Activated CD4-positive, alpha-beta T cell treated with anti-CD3 and anti-CD28 coated beads for 36 hours (primary cell): ENCODE measurements around the gene IL4I1. TPM values are rescaled to one million over a fixed set of nuclear protein-coding genes. Genes with fewer than 3 reads are reported as not detected.
A peak's percentile ranks its signal among the peaks of the same experiment; 100 is the strongest.

Experiments
- ATAC-seq: fragments of 200-7000 bp; cut with Tn5 transposase; one replicate; pipeline ENCODE4 v1.10.0; 2021; ENCODE audit warnings: mild to moderate bottlenecking, moderate library complexity
- CTCF ChIA-PET: fragments of 350-600 bp; sonication (Branson Sonifier 250); formaldehyde crosslinking; loops from one replicate; lab custom pipeline; 2021; ENCODE audit warnings: antibody characterized with exemption; lab: Charles Lee
- POLR2A ChIA-PET: fragments of 350-600 bp; sonication (Branson Sonifier 250); formaldehyde crosslinking; loops from one replicate; lab custom pipeline; 2021; ENCODE audit warnings: antibody characterized with exemption, inconsistent platforms; lab: Charles Lee
- DNase-seq: peaks from one replicate; pipeline ENCODE4 v3.0.0-alpha.2; 2020
- H3K27ac Mint-ChIP-seq: one replicate; pipeline ENCODE4 v1.8.0; 2021; ENCODE audit warnings: mixed read lengths
- H3K27me3 Mint-ChIP-seq: one replicate; pipeline ENCODE4 v1.8.0; 2021; ENCODE audit warnings: mixed read lengths
- H3K36me3 Mint-ChIP-seq: one replicate; pipeline ENCODE4 v1.8.0; 2021; ENCODE audit warnings: low read depth, mixed read lengths
- H3K4me1 Mint-ChIP-seq: one replicate; pipeline ENCODE4 v1.8.0; 2021; ENCODE audit warnings: mixed read lengths
- H3K4me3 Mint-ChIP-seq: one replicate; pipeline ENCODE4 v1.8.0; 2021; ENCODE audit warnings: mild to moderate bottlenecking, moderate library complexity, mixed read lengths
- H3K9me3 Mint-ChIP-seq: one replicate; pipeline ENCODE4 v1.8.0; 2021; ENCODE audit warnings: low read depth, mixed read lengths
- intact Hi-C, 2 experiments: fragments of 100-400 bp; cut with DNase I in 1 of 2; cut with micrococcal nuclease in 1 of 2; formaldehyde crosslinking; loops; one replicate each; pipeline versions ENCODE4 v1.14.2 to v1.15.1; 2022 to 2024; cut with DNase I, micrococcal nuclease
- total RNA-seq, 2 experiments: library from RNA; stranded (reverse); gene quantifications; one replicate each; pipeline ENCODE4 v1.2.3, GENCODE V29; 2021

The IL4I1 gene
- total RNA-seq, 2 experiments from 2014 or later: 21.2 to 22.2 TPM

- Mint-ChIP-seq H3K4me3 (peak overlapping the region; percentile 34), H3K9me3 (no peaks in the 10 kb centered on the region), H3K4me1 (peaks cover 56% of the 10 kb centered on the region), H3K36me3 (peaks cover 77% of the 10 kb centered on the region), H3K27ac (peak overlapping the region; percentile 92), H3K27me3 (no peaks in the 10 kb centered on the region)
- DNase-seq: peak; percentile 58
- intact Hi-C loops: loop anchor here in 1 of 2 experiments (1.0 kb wide), 2 partner anchors 14 to 21 kb away; no protein-coding TSS in a partner anchor
- POLR2A ChIA-PET: interaction anchor here (0.5 to 2.4 kb wide), 6 partner anchors 14 to 1762 kb away, joined by 3 to 20 read pairs (median 6); partner anchors contain the start of genes ATF5, IL4I1, NUP62 and RUVBL2
- CTCF ChIA-PET: interaction anchor here (0.7 to 1.3 kb wide), 9 partner anchors 9 to 212 kb away, joined by 3 to 6 read pairs (median 3); partner anchors contain the start of gene ATF5
- peak; percentile 88 for ATAC-seq
These were observed 14.9 kb upstream of the IL4I1 start for GRCh38 chr19:49911381-49912145.

- H3K27ac Mint-ChIP-seq: no peak overlapping the region
- peaks cover 50% of the 10 kb centered on the region for H3K4me1 Mint-ChIP-seq
- DNase-seq (no peak), ATAC-seq (no peak)
- CTCF ChIA-PET: interaction anchor here (0.5 kb wide), 2 partner anchors 21 to 25 kb away, joined by 3 to 4 read pairs; no protein-coding TSS in a partner anchor
- intact Hi-C loops: no loop called here
- H3K9me3 Mint-ChIP-seq: no peaks in the 10 kb centered on the region
- H3K27me3 Mint-ChIP-seq: no peaks in the 10 kb centered on the region
- H3K36me3 Mint-ChIP-seq: peaks cover 73% of the 10 kb centered on the region
- no peak overlapping the region for H3K4me3 Mint-ChIP-seq
- POLR2A ChIA-PET: interaction anchor here (2.4 kb wide), 1 partner anchor 13 kb away, joined by 20 read pairs; the partner anchor contains the start of gene IL4I1
These were observed 13.5 kb upstream of the IL4I1 start for GRCh38 chr19:49910179-49910578.

DNA sequence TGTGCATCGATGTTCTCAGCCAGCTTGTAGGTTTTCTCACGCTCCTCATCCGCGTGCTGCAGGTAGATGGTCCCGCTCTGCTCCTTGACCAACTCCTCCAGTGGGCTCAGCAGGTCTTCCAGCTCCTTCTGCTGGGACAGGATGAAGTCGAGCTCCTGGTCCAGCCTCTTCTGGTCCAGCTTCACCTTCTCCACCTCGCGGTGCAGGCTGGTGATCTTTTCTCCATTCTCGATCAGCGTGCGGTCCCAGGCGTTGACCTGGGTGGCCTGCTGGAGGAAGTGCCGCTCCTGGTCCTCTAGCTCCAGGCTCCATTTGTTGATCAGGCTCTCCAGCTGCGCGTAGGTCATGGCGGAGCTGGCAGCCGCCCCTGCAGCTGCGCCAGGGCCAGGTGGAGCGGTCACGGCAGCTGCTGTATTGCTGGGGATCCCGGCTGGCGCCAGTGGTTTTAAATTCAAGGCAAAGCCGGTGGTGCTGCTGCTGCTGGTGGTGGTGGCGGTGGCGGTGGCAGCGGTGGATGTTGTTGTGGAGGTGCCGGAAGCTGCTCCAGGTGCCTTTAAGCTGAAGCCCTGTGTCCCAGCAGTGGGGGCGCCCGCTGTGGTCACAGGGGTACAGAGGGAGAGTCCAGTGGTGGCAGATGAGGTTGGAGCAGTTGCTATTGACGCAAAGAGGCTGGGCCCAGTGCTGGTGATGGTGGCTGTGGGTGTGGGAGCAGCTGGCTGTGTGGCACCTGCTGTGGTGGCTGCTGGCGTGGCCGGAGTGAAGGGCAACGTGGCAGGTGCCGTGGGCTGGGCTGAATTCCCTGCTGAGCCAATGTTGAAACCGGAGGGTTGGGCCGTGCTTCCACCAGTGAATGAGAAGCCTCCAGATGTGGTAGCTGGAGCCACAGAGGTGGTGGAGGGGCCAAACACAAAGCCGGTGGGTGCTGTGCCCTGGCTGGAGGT is 12.1 kb upstream of the IL4I1 start:
- ChIA-PET POLR2A (no interaction called here), CTCF (no interaction called here)
- Mint-ChIP-seq H3K36me3 (peaks cover 60% of the 10 kb centered on the region), H3K9me3 (no peaks in the 10 kb centered on the region), H3K4me3 (no peak overlapping the region), H3K27me3 (no peaks in the 10 kb centered on the region), H3K27ac (no peak overlapping the region), H3K4me1 (peaks cover 48% of the 10 kb centered on the region)
- no peak for ATAC-seq
- intact Hi-C loops: no loop called here
- DNase-seq: no peak

DNA sequence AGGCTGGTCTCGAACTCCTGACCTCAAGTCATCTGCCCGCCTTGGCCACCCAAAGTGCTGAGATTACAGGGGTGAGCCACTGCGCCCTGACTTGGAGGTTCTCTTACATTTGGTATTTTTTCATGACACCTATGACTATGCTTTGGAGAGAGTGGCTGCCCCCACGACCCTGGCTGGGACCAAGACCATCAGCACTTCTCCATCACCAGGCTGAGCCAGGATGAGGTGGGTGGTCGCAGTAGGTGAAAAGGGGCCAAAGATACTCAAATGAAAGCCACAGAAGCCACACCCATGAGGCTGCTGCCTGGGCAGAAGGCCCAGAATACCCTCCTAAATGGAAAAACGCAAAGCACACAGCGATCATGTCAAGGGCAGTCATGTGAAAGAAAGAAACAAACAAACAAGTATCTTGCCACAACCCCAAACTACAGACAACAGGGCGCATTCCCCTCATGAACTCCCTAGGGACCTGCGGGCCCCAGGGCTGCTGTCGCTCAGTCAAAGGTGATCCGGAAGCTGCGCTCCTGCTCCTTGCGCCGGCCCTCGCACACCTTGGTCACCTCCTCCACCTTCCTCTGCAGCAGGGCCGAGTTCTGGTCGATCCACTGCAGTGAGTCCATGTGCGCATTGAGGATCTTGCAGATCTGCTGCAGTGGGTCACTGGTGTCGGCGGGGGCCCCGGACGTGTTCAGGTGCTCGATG is 11.2 kb upstream of the IL4I1 start:
- intact Hi-C loops: no loop called here
- ATAC-seq (no peak), DNase-seq (no peak)
- no peaks in the 10 kb centered on the region for H3K27me3 Mint-ChIP-seq
- peaks cover 45% of the 10 kb centered on the region for H3K4me1 Mint-ChIP-seq
- H3K4me3 Mint-ChIP-seq: no peak overlapping the region
- no peaks in the 10 kb centered on the region for H3K9me3 Mint-ChIP-seq
- ChIA-PET POLR2A (no interaction called here), CTCF (interaction anchor here (0.6 kb wide), 1 partner anchor 31 kb away, joined by 3 read pairs; no protein-coding TSS in a partner anchor)
- H3K27ac Mint-ChIP-seq: no peak overlapping the region
- peaks cover 52% of the 10 kb centered on the region for H3K36me3 Mint-ChIP-seq

DNA sequence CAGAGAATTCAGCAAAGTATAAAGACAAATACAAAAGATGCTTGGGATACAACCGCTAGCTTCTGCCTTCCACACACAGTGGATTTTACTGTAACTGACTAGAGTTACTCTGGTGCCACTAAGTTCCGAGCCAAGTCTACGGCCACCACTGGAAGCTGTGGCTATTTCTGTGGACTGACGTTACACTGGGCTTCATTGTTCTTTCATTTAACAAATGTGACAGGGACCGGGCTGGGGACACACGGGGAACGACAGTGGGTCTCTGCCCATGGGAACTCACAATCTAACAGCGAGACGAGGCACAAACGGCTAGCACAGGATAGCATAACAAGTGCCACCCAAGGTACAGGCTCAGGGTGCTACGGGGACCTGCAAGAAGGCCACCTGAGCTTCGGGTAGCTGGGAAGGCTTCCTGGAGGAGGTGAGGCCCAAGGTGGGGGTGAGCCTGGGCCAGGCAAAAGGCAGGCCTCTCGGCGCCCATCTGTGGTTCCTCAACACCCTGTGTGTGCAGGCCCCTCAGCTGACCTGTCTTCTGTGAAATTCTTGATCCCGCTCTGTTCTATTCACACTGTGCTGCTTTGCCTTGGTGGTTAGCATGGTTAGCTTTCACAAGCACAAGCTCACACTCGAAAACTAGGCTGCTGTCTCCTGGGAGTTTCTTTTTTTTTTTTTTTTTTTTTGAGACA is 10.3 kb upstream of the IL4I1 start:
- CTCF ChIA-PET: interaction anchor here (1.0 to 1.1 kb wide), 2 partner anchors 8 to 9 kb away, joined by 3 to 4 read pairs; no protein-coding TSS in a partner anchor

DNA sequence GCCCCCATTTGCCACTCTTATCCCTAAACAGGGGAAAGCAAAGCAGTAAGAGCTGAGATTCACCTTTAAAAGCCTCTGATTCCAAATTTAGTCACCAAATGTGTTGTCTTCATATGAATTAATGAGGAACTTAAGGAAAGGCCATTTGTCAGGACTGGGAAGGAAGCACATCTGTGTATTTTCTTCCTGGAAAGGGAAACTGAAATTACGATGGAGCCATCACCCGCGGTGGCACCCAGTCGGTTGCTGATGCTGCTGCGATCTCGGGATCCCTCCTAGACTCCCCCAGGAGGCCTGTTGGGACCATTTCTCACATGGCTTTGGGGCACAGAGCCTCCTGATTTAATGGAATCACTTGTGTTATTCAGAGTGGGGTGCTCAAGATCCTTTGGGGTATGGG is 7.4 kb upstream of the IL4I1 start:
- H3K27ac Mint-ChIP-seq: no peak overlapping the region
- H3K4me3 Mint-ChIP-seq: no peak overlapping the region
- POLR2A ChIA-PET: no interaction called here
- H3K4me1 Mint-ChIP-seq: peaks cover 23% of the 10 kb centered on the region
- intact Hi-C loops: no loop called here
- no peaks in the 10 kb centered on the region for H3K27me3 Mint-ChIP-seq
- peaks cover 25% of the 10 kb centered on the region for H3K36me3 Mint-ChIP-seq
- CTCF ChIA-PET: interaction anchor here (0.6 to 1.2 kb wide), 2 partner anchors 25 to 98 kb away, joined by 3 read pairs; partner anchors contain the start of genes ATF5 and NUP62
- no peaks in the 10 kb centered on the region for H3K9me3 Mint-ChIP-seq
- DNase-seq (no peak), ATAC-seq (no peak)

More for the DNA sequence above, 10.3 kb upstream of the IL4I1 start:
- Mint-ChIP-seq H3K27ac (no peak overlapping the region), H3K27me3 (no peaks in the 10 kb centered on the region), H3K9me3 (no peaks in the 10 kb centered on the region), H3K4me1 (peaks cover 36% of the 10 kb centered on the region), H3K4me3 (no peak overlapping the region), H3K36me3 (peaks cover 45% of the 10 kb centered on the region)
- intact Hi-C loops: no loop called here
- no peak for ATAC-seq
- POLR2A ChIA-PET: interaction anchor here (0.7 kb wide), 1 partner anchor 23 kb away, joined by 8 read pairs; no protein-coding TSS in a partner anchor
- DNase-seq: no peak

- no peaks in the 10 kb centered on the region for H3K36me3 Mint-ChIP-seq
- H3K27ac Mint-ChIP-seq: peak overlapping the region; percentile 95
- peak overlapping the region; percentile 70 for H3K4me3 Mint-ChIP-seq
- H3K27me3 Mint-ChIP-seq: no peaks in the 10 kb centered on the region
- CTCF ChIA-PET: interaction anchor here (0.5 kb wide), 1 partner anchor 222 kb away, joined by 3 read pairs; no protein-coding TSS in a partner anchor
- POLR2A ChIA-PET: interaction anchor here (0.6 to 2.9 kb wide), 3 partner anchors 33 to 1033 kb away, joined by 3 to 16 read pairs (median 4); partner anchors contain the start of genes ATF5 and NUP62
- H3K4me1 Mint-ChIP-seq: peaks cover 47% of the 10 kb centered on the region
- intact Hi-C loops: loop anchor here in 1 of 2 experiments (2.0 kb wide), 1 partner anchor 19 kb away; the partner anchor contains the start of genes AKT1S1 and TBC1D17
- peak; percentile 5 for ATAC-seq
- H3K9me3 Mint-ChIP-seq: no peaks in the 10 kb centered on the region
- peak; percentile 59 for DNase-seq
These were observed 955 bp downstream of the IL4I1 start for GRCh38 chr19:49895566-49896297.

GRCh38 chr19:49894879-49895565 is 1.7 kb downstream of the IL4I1 start:
- ChIA-PET POLR2A (interaction anchor here (0.6 to 1.2 kb wide), 2 partner anchors 35 to 1032 kb away, joined by 3 to 4 read pairs; partner anchors contain the start of gene NUP62), CTCF (interaction anchor here (0.5 to 1.3 kb wide), 2 partner anchors 18 to 221 kb away, joined by 3 read pairs; partner anchors contain the start of genes AKT1S1 and TBC1D17)
- Mint-ChIP-seq H3K36me3 (peaks cover 3% of the 10 kb centered on the region), H3K27me3 (no peaks in the 10 kb centered on the region), H3K4me1 (peaks cover 50% of the 10 kb centered on the region), H3K9me3 (no peaks in the 10 kb centered on the region), H3K27ac (peak overlapping the region; percentile 95), H3K4me3 (peak overlapping the region; percentile 70)
- DNase-seq (peak; percentile 71), ATAC-seq (peak; percentile 14)
- intact Hi-C loops: loop anchor here in 1 of 2 experiments (5.0 kb wide), 1 partner anchor 32 kb away; the partner anchor contains the start of genes ATF5 and NUP62
